GM10266 (cell line): ENCODE results near the gene PCYT1A.

Source experiments
- DNase-seq: peaks from one replicate; pipeline ENCODE4 v3.0.0; 2012; ENCODE audit errors: extremely low spot score
- TF ChIP-seq, protein P1 (sequence below): IDR thresholded peaks from 2 replicates; pipeline ENCODE4 v1.5.1; 2012; ENCODE audit warnings: mild to moderate bottlenecking, low read depth; ENCODE audit not compliant: control insufficient read depth, insufficient read depth; ENCODE audit errors: missing control alignments

The PCYT1A gene

DNA sequence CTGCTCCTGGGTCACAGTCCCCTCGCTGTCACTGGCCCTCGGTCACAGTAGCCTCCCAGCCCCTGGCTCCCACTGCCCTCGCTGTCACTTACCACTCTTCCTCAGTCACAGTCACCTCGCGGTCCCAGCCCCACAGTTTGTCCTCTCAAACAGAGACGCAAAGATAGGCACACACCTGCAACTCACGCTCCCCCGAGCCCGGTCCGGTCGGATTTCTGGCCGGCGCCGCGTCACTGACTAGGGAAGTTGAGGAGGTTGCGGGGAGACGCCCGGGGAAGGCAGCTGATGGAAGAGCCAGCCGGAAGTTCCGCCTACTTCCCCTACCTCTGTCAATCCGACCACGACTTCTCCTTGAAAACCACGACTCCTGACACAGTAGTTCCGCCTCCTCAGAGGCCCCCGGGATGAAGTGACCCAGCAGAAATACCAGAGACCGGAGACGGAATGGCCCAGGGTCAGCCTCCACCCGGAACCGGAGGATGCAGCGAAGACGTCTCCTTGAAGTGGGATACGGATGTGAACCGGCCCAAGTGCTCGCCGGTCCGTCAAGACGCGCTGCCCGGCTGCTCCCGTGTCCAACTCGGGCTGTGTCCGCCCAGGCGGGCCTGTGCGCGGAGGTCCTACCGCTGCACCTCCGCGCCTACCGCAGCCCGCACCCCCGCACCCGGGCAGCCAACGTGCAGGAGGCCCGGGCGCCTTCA is at the start of gene PCYT1A:
Gene PCYT1A, minus strand, starts transcription at position 287 of the 701 bp plus-strand sequence. CDS start 17,195 bp downstream, outside the sequence.
- TF ChIP-seq, protein P1, sequence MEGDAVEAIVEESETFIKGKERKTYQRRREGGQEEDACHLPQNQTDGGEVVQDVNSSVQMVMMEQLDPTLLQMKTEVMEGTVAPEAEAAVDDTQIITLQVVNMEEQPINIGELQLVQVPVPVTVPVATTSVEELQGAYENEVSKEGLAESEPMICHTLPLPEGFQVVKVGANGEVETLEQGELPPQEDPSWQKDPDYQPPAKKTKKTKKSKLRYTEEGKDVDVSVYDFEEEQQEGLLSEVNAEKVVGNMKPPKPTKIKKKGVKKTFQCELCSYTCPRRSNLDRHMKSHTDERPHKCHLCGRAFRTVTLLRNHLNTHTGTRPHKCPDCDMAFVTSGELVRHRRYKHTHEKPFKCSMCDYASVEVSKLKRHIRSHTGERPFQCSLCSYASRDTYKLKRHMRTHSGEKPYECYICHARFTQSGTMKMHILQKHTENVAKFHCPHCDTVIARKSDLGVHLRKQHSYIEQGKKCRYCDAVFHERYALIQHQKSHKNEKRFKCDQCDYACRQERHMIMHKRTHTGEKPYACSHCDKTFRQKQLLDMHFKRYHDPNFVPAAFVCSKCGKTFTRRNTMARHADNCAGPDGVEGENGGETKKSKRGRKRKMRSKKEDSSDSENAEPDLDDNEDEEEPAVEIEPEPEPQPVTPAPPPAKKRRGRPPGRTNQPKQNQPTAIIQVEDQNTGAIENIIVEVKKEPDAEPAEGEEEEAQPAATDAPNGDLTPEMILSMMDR: no peak

DNA sequence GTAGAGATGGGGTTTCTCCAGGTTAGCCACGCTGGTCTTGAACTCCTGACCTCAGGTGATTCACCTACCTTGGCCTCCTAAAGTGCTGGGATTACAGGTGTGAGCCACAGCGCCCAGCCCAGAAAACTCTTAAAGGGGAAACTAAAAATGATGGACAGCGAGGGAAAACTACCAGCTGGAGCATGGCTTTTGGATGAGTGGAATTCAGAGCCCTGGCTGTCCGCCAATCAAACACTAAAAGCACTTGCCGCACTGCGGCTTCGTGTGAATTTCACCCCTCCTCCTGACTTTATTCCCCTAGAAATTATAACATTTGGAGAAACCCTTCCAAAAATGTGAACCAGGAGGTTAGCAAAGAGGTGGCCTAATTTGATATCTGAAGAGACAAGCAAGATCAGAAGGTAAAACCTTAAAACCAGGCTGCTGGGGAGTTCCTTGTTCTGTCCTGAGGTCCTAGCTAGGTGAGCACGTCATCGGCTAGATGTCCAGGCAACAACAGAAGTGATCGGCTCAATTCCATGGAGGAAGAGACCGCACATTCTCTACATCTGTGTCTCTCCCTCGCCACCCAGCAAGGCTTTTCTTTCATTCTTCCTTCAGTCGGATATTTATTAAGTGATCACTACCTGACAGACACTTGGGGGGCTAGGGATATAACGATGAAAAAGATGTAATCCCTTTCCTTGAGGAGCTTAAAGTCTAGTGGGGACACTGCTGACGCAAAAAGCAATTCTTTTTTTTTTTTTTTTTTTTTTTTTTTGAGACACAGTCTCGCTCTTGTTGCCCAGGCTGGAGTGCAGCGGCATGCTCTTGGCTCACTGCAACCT is 49.0 kb upstream of the PCYT1A start:
- no peak for DNase-seq
- TF ChIP-seq, protein P1: no peak

More for the DNA sequence above, at the start of gene PCYT1A:
- peak; percentile 92 for DNase-seq

GRCh38 chr3:196335503-196335948 is 48.0 kb upstream of the PCYT1A start:
- TF ChIP-seq, protein P1: no peak
- DNase-seq: no peak

GRCh38 chr3:196334982-196335381 is 47.5 kb upstream of the PCYT1A start:
- TF ChIP-seq, protein P1: no peak
- DNase-seq: no peak

GRCh38 chr3:196332168-196332567 is 44.6 kb upstream of the PCYT1A start:
- DNase-seq: no peak
- TF ChIP-seq, protein P1: no peak

DNA sequence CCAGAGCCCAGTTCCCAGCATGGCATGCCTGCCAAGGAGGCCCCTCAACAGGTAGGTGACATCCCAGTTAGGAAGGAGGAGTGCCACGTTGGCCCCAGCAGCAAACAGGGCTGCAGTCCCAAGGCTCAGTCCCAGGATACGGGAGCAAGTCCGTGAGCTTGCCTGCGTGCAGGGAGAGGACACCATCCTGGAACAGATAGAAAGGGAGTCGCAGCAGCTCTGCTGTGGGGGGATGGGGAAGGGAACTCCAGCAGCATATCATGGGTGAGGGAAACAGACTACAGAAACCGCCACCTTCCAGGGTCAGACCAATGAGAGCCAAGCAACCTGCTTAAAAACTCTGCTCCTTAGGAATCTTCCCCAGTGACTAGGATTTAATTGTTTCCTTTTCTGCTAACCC is 39.9 kb upstream of the PCYT1A start:
- TF ChIP-seq, protein P1: no peak
- no peak for DNase-seq
